ENCODE data around the gene TMEM92.

- TF ChIP-seq CTCF (conservative IDR thresholded peaks at IDR 0.05; ENCODE audit: low read depth, low read length): no peak
- TF ChIP-seq EZH2phosphoT487 (IDR thresholded peaks at IDR 0.05; ENCODE audit: borderline replicate concordance, low read length): no peak
Observed at GRCh38 chr17:50298018-50298417, 23.8 kb downstream of the TMEM92 start.
